Muscle of leg (tissue), 11 donors: Measurements from ENCODE around the gene SKOR2. TPM values are rescaled to one million over a fixed set of nuclear protein-coding genes. Genes with fewer than 3 reads are reported as not detected.

Source experiments
- DNase-seq: peaks from one replicate; pipeline ENCODE4 v3.0.0; 2013
- H3K27ac ChIP-seq: one replicate; pipeline ENCODE4 v1.5.1; 2013; ENCODE audit warnings: mild to moderate bottlenecking, low read length, control low read depth
- H3K27me3 ChIP-seq: one replicate; pipeline ENCODE4 v1.6.1; 2013; ENCODE audit warnings: low read length; ENCODE audit not compliant: control insufficient read depth, insufficient read depth
- H3K36me3 ChIP-seq: one replicate; pipeline ENCODE4 v1.6.1; 2013; ENCODE audit warnings: low read length; ENCODE audit not compliant: control insufficient read depth, insufficient read depth
- H3K4me1 ChIP-seq: one replicate; pipeline ENCODE4 v1.6.1; 2013; ENCODE audit warnings: low read length; ENCODE audit not compliant: control insufficient read depth, insufficient read depth
- H3K4me3 ChIP-seq: one replicate; pipeline ENCODE4 v1.5.1; 2013; ENCODE audit warnings: low read length, control low read depth
- H3K9me3 ChIP-seq: replicated peaks from 2 replicates; pipeline ENCODE4 v1.6.1; 2013; ENCODE audit warnings: low read depth, low read length; ENCODE audit not compliant: control insufficient read depth
- WGBS: methylation state at CpG from one replicate; pipeline ENCODE4 v1.1.5; 2013; ENCODE audit warnings: missing lambda C conversion rate; ENCODE audit not compliant: insufficient coverage; 5-methylcytosine and 5-hydroxymethylcytosine counted together
- polyA plus RNA-seq, 8 donors: library from polyadenylated mRNA; unstranded; fragments of 120-200 nt; gene quantifications; one replicate each; pipeline versions ENCODE4 v1.2.1 to v1.2.3, GENCODE V29; 2013; ENCODE audit warnings: inconsistent platforms in 1 of 8, low replicate concordance in 1 of 8; ENCODE audit not compliant: insufficient read length in 8 of 8, insufficient read depth in 1 of 8
- total RNA-seq: library from RNA; stranded (reverse); fragments of 120-200 nt; gene quantifications from one replicate; pipeline ENCODE4 v1.2.4, GENCODE V29; 2013

The SKOR2 gene
- total and polyA plus RNA-seq, 9 donors, result 0.03 TPM; not detected in 8

- no peak for DNase-seq
- H3K4me3 ChIP-seq, result no peak overlapping the region
- WGBS, result no CpG with 5 or more reads among the region's 5 CpGs
- no peaks in the 10 kb centered on the region for H3K9me3 ChIP-seq
- no peaks in the 10 kb centered on the region for H3K36me3 ChIP-seq
- no peaks in the 10 kb centered on the region for H3K27me3 ChIP-seq
- H3K27ac ChIP-seq, result no peak overlapping the region
- no peaks in the 10 kb centered on the region for H3K4me1 ChIP-seq
These were observed 32.0 kb upstream of the SKOR2 start for GRCh38 chr18:47283476-47283875.

GRCh38 chr18:47280121-47280520 is 28.7 kb upstream of the SKOR2 start:
- no peaks in the 10 kb centered on the region for H3K4me1 ChIP-seq
- H3K27ac ChIP-seq, result no peak overlapping the region
- no peaks in the 10 kb centered on the region for H3K36me3 ChIP-seq
- no peak for DNase-seq
- no peak overlapping the region for H3K4me3 ChIP-seq
- WGBS, result 43% methylated on average over 1 of the region's 3 CpGs
- no peaks in the 10 kb centered on the region for H3K27me3 ChIP-seq
- H3K9me3 ChIP-seq, result no peaks in the 10 kb centered on the region

- Histone ChIP-seq H3K27me3 (peaks cover 2% of the 10 kb centered on the region), H3K4me3 (no peak overlapping the region), H3K4me1 (no peaks in the 10 kb centered on the region), H3K36me3 (no peaks in the 10 kb centered on the region), H3K27ac (no peak overlapping the region), H3K9me3 (no peaks in the 10 kb centered on the region)
- peak; percentile 79 for DNase-seq
- 13% methylated on average over 4 of the region's 9 CpGs for WGBS
These were observed 23.5 kb upstream of the SKOR2 start for GRCh38 chr18:47274961-47275360.

- WGBS, result 14% methylated on average over 1 of the region's 1 CpG
- no peaks in the 10 kb centered on the region for H3K4me1 ChIP-seq
- H3K36me3 ChIP-seq, result no peaks in the 10 kb centered on the region
- no peaks in the 10 kb centered on the region for H3K9me3 ChIP-seq
- no peak overlapping the region for H3K27ac ChIP-seq
- peaks cover 56% of the 10 kb centered on the region for H3K27me3 ChIP-seq
- DNase-seq, result peak; percentile 56
- no peak overlapping the region for H3K4me3 ChIP-seq
These were observed 13.7 kb upstream of the SKOR2 start for GRCh38 chr18:47265197-47265596.

- H3K27ac ChIP-seq, result no peak overlapping the region
- no peaks in the 10 kb centered on the region for H3K9me3 ChIP-seq
- H3K36me3 ChIP-seq, result no peaks in the 10 kb centered on the region
- 8% methylated on average over 5 of the region's 10 CpGs for WGBS
- no peaks in the 10 kb centered on the region for H3K4me1 ChIP-seq
- no peak overlapping the region for H3K4me3 ChIP-seq
- peaks cover 65% of the 10 kb centered on the region for H3K27me3 ChIP-seq
- no peak for DNase-seq
These were observed 12.8 kb upstream of the SKOR2 start for GRCh38 chr18:47264308-47264700.

- Histone ChIP-seq H3K27me3 (peaks cover 68% of the 10 kb centered on the region), H3K4me1 (no peaks in the 10 kb centered on the region), H3K27ac (no peak overlapping the region), H3K9me3 (no peaks in the 10 kb centered on the region), H3K36me3 (no peaks in the 10 kb centered on the region), H3K4me3 (no peak overlapping the region)
- DNase-seq, result no peak
- under 1% methylated on average over 47 of the region's 69 CpGs for WGBS
These were observed 12.2 kb upstream of the SKOR2 start for GRCh38 chr18:47263430-47264307.

GRCh38 chr18:47263150-47263429 is 11.6 kb upstream of the SKOR2 start:
- DNase-seq, result no peak
- Histone ChIP-seq H3K27me3 (peaks cover 68% of the 10 kb centered on the region), H3K9me3 (no peaks in the 10 kb centered on the region), H3K4me3 (no peak overlapping the region), H3K27ac (no peak overlapping the region), H3K36me3 (no peaks in the 10 kb centered on the region), H3K4me1 (no peaks in the 10 kb centered on the region)
- WGBS, result 1% methylated on average over 10 of the region's 16 CpGs

GRCh38 chr18:47262301-47263149 is 11.1 kb upstream of the SKOR2 start:
- no peaks in the 10 kb centered on the region for H3K9me3 ChIP-seq
- 3% methylated on average over 24 of the region's 38 CpGs for WGBS
- H3K36me3 ChIP-seq, result no peaks in the 10 kb centered on the region
- no peaks in the 10 kb centered on the region for H3K4me1 ChIP-seq
- H3K4me3 ChIP-seq, result no peak overlapping the region
- no peak overlapping the region for H3K27ac ChIP-seq
- peaks cover 68% of the 10 kb centered on the region for H3K27me3 ChIP-seq
- no peak for DNase-seq

GRCh38 chr18:47261902-47262300 is 10.4 kb upstream of the SKOR2 start:
- H3K9me3 ChIP-seq, result no peaks in the 10 kb centered on the region
- no peaks in the 10 kb centered on the region for H3K4me1 ChIP-seq
- H3K27me3 ChIP-seq, result peaks cover 68% of the 10 kb centered on the region
- no peak overlapping the region for H3K27ac ChIP-seq
- H3K4me3 ChIP-seq, result no peak overlapping the region
- WGBS, result 2% methylated on average over 17 of the region's 19 CpGs
- DNase-seq, result no peak
- no peaks in the 10 kb centered on the region for H3K36me3 ChIP-seq

GRCh38 chr18:47260924-47261701 is 9.7 kb upstream of the SKOR2 start:
- 4% methylated on average over 38 of the region's 64 CpGs for WGBS
- no peak overlapping the region for H3K27ac ChIP-seq
- no peaks in the 10 kb centered on the region for H3K36me3 ChIP-seq
- peaks cover 65% of the 10 kb centered on the region for H3K27me3 ChIP-seq
- H3K4me3 ChIP-seq, result no peak overlapping the region
- no peaks in the 10 kb centered on the region for H3K9me3 ChIP-seq
- no peak for DNase-seq
- no peaks in the 10 kb centered on the region for H3K4me1 ChIP-seq
